Stimulated activated effector memory CD8-positive, alpha-beta T cell treated with anti-CD3 and anti-CD28 coated beads, Interleukin-12 subunit alpha, Interleukin-12 subunit beta, amount 100 ng/mL, for 72 hours (primary cell): ENCODE results near the gene SEM1.
"Not testable (repeated sequence)": the region's sequence is repeated elsewhere in the genome, so short reads cannot be mapped to it uniquely, and the experiment has no call there.

Experiments used
- ATAC-seq: fragments of 150-1000 bp; cut with Tn5 transposase; 2 replicates; pipeline ENCODE4 v1.10.0; 2021
- DNase-seq, 2 donors: peaks; one replicate each; pipeline ENCODE4 v3.0.0; 2021 to 2022; ENCODE audit warnings: low spot score in 2 of 2
- H3K27ac Mint-ChIP-seq: one replicate; pipeline ENCODE4 v1.8.0; 2022; ENCODE audit warnings: mild to moderate bottlenecking, mixed read lengths
- H3K36me3 Mint-ChIP-seq: one replicate; pipeline ENCODE4 v1.8.0; 2022; ENCODE audit warnings: mild to moderate bottlenecking, mixed read lengths
- H3K4me1 Mint-ChIP-seq: one replicate; pipeline ENCODE4 v1.8.0; 2022; ENCODE audit warnings: mixed read lengths
- H3K4me3 Mint-ChIP-seq: one replicate; pipeline ENCODE4 v1.8.0; 2022; ENCODE audit warnings: mild to moderate bottlenecking, mixed read lengths
- H3K9me3 Mint-ChIP-seq: one replicate; pipeline ENCODE4 v1.8.0; 2022; ENCODE audit warnings: mixed read lengths

SEM1 gene

DNA sequence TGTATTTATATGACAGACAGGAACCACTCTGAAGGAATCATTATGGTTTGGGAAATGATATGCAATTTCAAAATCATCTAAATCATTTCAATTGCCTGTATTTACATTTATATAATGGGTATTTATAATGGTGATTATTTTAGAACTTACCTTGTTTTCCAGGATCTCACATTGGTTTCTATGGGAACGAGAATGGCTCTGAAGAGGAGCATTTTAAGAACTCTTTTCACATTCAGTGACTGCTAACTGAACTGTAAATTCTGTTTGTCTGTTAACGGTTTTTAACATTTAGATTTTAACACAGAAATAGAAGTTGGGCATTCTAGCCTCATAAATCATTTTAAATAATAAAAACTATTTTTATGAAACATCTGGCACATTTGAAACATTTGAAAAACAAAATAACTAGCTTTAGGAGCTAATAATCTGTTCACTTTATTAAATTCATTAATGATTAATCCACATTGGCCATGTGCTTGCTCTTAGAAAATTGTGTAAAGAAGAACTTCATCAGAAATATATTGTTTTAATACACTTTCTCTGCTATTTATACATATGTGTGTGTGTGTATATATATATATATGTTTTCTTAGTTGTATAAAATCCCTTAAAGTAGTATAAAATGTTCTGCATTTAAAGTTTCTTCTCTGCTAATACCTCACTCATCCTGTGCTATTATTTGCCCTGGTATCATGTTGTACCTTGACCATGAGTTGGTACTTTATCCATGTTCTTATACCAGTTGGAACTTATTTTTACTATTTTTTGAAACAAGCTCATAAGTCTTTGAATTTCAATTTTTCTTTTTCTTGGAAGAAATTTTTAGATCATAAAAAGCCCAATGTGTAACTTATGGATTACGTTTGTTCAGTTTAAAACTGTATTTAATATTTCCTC lies 8.7 kb upstream of the SEM1 start:
- Mint-ChIP-seq H3K4me3 (no peak overlapping the region), H3K4me1 (no peaks in the 10 kb centered on the region), H3K9me3 (peaks cover 4% of the 10 kb centered on the region), H3K36me3 (no peaks in the 10 kb centered on the region), H3K27ac (no peak overlapping the region)
- no peak for ATAC-seq
- no peak for DNase-seq

- Mint-ChIP-seq H3K4me1 (peaks cover 6% of the 10 kb centered on the region), H3K9me3 (peaks cover 7% of the 10 kb centered on the region), H3K36me3 (no peaks in the 10 kb centered on the region), H3K4me3 (no peak overlapping the region), H3K27ac (no peak overlapping the region)
- DNase-seq (no peak), ATAC-seq (no peak)
These were observed 3.4 kb upstream of the SEM1 start for GRCh38 chr7:96713037-96713436.

DNA sequence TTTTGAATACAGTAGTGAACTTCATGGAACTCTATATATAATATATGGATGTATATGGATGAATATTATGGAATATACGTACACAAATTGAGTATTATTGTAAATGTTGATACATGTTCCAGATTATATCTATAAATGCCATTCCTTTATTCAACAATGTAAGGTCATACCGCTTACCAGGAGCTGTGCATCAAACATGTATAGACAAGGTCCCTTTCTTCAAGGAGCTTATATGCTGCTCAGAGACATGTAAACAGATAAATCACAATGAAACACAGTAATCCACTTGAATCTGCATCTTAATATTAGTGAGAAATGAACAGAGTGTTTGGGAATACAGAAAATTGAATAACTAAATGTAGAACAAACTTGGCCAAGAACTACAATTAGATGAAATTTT lies 898 bp upstream of the SEM1 start:
- peaks cover 15% of the 10 kb centered on the region for H3K4me1 Mint-ChIP-seq
- ATAC-seq (no peak), DNase-seq (no peak)
- peaks cover 23% of the 10 kb centered on the region for H3K36me3 Mint-ChIP-seq
- peak overlapping the region; percentile 85 for H3K4me3 Mint-ChIP-seq
- peak overlapping the region; percentile 96 for H3K27ac Mint-ChIP-seq
- H3K9me3 Mint-ChIP-seq, result peaks cover 7% of the 10 kb centered on the region

GRCh38 chr7:96708872-96709271 lies 774 bp downstream of the SEM1 start:
- peak overlapping the region; percentile 85 for H3K4me3 Mint-ChIP-seq
- peaks cover 17% of the 10 kb centered on the region for H3K4me1 Mint-ChIP-seq
- peaks cover 3% of the 10 kb centered on the region for H3K9me3 Mint-ChIP-seq
- DNase-seq, result no peak
- no peak overlapping the region for H3K27ac Mint-ChIP-seq
- peaks cover 37% of the 10 kb centered on the region for H3K36me3 Mint-ChIP-seq
- ATAC-seq, result no peak

DNA sequence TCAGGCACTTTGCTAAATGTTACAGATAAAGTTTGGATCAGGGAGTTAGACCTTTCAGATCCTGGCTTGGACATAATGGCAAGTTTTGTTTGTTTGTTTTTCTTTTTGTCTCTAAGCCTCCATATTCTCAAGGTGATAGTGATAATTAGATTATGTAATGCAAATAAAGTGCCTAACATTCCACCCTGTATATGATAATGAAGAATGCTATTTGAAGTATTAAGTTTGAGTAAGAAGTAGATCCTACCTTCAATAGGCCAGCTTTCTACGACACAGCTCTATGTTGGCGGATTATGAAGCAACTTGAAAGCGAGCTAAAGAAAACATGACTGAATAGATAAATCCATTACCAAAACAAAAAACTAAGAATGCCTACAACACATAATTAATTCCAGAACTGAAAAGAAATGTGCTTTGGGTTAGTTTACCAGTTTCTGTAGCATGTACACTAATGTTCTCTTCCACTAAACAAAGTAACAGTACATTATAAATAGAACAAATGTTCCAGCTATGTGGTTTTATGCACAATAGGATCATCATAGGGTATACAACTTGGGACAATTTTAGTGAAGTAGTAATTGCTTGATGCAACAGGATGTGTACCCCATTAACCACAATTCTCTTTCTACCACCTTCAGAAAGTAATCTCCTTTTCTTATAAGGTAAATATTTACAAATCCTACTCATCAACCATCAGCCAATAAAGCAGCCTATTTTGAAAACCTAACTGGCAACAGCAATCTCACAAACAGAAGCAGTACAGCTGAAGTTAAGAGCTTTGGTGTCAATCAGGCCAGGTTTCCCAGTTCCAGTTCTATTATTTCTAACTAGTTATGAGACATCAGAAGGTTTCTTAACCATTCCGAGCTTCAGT lies 1.5 kb downstream of the SEM1 start:
- peaks cover 3% of the 10 kb centered on the region for H3K9me3 Mint-ChIP-seq
- DNase-seq, result no peak
- H3K4me3 Mint-ChIP-seq, result peak overlapping the region; percentile 85
- ATAC-seq, result no peak
- H3K4me1 Mint-ChIP-seq, result peaks cover 20% of the 10 kb centered on the region
- no peak overlapping the region for H3K27ac Mint-ChIP-seq
- H3K36me3 Mint-ChIP-seq, result peaks cover 41% of the 10 kb centered on the region

DNA sequence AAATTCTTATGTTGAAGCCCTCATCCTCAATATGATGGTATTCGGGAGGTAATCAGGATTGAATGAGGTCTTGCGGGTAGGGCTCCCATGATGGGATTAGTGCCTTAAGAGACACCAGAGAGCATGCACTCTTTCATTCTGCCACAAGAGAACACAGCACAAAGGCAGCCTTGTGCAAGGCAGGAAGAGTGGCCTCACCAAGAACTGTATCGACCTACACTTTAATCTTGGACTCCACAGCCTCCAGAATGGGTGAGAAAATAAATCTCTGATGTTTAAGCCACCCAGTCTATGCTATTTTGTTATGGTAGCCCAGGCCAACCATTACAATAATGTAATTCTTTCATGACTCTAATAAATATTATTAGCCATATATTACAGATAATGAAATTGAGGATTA lies 8.4 kb downstream of the SEM1 start:
- Mint-ChIP-seq H3K4me3 (no peak overlapping the region), H3K4me1 (peaks cover 53% of the 10 kb centered on the region), H3K36me3 (peaks cover 35% of the 10 kb centered on the region), H3K9me3 (no peaks in the 10 kb centered on the region), H3K27ac (no peak overlapping the region)
- no peak for ATAC-seq
- no peak for DNase-seq

DNA sequence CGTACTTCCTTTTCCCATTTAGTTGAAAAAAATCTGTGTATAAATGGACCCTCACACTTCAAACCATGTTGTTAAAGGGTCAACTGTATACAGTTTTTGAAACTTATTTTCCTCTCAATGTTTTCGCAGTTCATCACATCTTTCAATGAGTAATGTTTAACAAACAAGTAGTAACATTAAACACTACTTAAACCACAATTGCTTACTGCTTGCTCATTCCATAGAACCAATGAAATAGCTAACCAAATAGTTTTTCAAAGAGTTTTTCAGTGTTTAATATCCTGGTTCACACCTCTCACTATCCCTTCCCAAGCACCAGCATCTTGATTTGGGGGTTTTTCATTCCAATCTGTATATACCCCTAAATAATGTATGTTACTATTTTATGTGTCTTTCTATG lies 9.1 kb downstream of the SEM1 start:
- H3K4me1 Mint-ChIP-seq, result peaks cover 53% of the 10 kb centered on the region
- H3K4me3 Mint-ChIP-seq, result no peak overlapping the region
- peaks cover 28% of the 10 kb centered on the region for H3K36me3 Mint-ChIP-seq

GRCh38 chr7:96699219-96699871 lies 10.3 kb downstream of the SEM1 start:
- peaks cover 59% of the 10 kb centered on the region for H3K4me1 Mint-ChIP-seq
- ATAC-seq (no peak), DNase-seq (no peak)
- H3K27ac Mint-ChIP-seq, result peak overlapping the region; percentile 26
- no peaks in the 10 kb centered on the region for H3K9me3 Mint-ChIP-seq
- H3K4me3 Mint-ChIP-seq, result no peak overlapping the region
- peaks cover 23% of the 10 kb centered on the region for H3K36me3 Mint-ChIP-seq

More for the DNA sequence above, 9.1 kb downstream of the SEM1 start:
- no peak for DNase-seq
- no peak overlapping the region for H3K27ac Mint-ChIP-seq
- no peak for ATAC-seq
- H3K9me3 Mint-ChIP-seq, result no peaks in the 10 kb centered on the region

DNA sequence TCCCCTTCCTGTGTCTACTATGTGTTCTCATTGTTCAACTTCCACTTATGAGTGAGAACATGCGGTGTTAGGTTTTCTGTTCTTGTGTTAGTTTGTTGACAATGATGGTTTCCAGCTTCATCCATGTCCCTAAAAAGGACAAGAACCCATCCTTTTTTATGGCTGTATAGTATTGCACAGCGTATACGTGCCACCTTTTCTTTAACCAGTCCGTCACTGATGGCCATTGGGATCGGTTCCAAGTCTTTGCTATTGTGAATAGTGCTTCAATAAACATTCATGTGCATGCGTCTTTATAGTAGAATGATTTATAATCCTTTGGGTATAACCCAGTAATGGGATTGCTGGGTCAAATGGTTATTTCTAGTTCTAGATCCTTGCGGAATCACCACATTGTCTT lies 11.2 kb downstream of the SEM1 start:
- Mint-ChIP-seq H3K36me3 (peaks cover 26% of the 10 kb centered on the region), H3K4me1 (peaks cover 53% of the 10 kb centered on the region)
- DNase-seq, H3K4me3 Mint-ChIP-seq, H3K9me3 Mint-ChIP-seq, H3K27ac Mint-ChIP-seq, ATAC-seq: not testable (repeated sequence)

DNA sequence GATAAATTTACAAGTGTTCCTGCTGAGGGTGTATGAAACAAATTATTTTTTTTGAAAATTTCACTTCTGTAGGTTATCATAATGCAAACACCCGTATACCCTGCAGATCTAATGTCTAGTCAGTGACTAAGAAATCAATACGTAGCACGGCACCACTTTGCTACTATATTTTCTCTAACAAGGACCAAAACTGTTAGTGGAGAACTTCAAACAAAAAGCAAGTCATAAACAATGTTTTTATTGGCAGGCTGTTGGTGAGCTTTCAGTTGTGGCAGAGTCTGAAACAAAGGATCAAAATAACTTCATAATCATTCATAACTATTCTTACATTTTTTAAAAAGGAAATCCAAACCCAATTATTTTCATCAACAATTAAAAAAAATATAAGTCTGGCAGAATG lies 11.8 kb downstream of the SEM1 start:
- DNase-seq (no peak), ATAC-seq (no peak)
- Mint-ChIP-seq H3K9me3 (no peaks in the 10 kb centered on the region), H3K36me3 (peaks cover 32% of the 10 kb centered on the region), H3K4me1 (peaks cover 57% of the 10 kb centered on the region), H3K4me3 (no peak overlapping the region), H3K27ac (no peak overlapping the region)

GRCh38 chr7:96695581-96695980 lies 14.1 kb downstream of the SEM1 start:
- DNase-seq, result no peak
- peaks cover 51% of the 10 kb centered on the region for H3K4me1 Mint-ChIP-seq
- ATAC-seq, result no peak
- peaks cover 44% of the 10 kb centered on the region for H3K36me3 Mint-ChIP-seq
- H3K27ac Mint-ChIP-seq, result no peak overlapping the region
- H3K4me3 Mint-ChIP-seq, result no peak overlapping the region
- H3K9me3 Mint-ChIP-seq, result no peaks in the 10 kb centered on the region

GRCh38 chr7:96694082-96694481 lies 15.6 kb downstream of the SEM1 start:
- Mint-ChIP-seq H3K4me1 (peaks cover 36% of the 10 kb centered on the region), H3K36me3 (peaks cover 50% of the 10 kb centered on the region), H3K4me3 (no peak overlapping the region), H3K27ac (no peak overlapping the region), H3K9me3 (no peaks in the 10 kb centered on the region)
- ATAC-seq (no peak), DNase-seq (no peak)

DNA sequence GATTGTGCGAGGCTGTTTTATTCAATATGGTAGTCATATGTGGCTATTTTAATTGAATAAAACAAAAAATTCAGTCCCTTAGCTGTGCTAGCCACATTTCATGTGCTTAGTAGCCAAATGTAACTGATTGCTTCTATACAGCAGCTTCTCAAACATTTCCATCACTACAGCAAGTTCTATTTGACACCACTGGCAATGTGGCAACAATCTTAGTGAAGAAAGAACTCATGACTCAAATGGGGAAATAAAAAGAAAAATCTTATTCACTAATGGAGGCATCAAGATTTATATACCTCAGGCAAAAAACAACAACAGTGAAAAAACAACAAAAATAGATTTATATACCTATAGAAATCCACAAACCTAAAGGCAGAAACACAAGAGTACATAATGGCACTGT lies 17.9 kb downstream of the SEM1 start:
- H3K4me1 Mint-ChIP-seq, result peaks cover 24% of the 10 kb centered on the region
- ATAC-seq (no peak), DNase-seq (no peak)
- H3K27ac Mint-ChIP-seq, result no peak overlapping the region
- no peaks in the 10 kb centered on the region for H3K9me3 Mint-ChIP-seq
- H3K36me3 Mint-ChIP-seq, result peaks cover 59% of the 10 kb centered on the region
- no peak overlapping the region for H3K4me3 Mint-ChIP-seq

DNA sequence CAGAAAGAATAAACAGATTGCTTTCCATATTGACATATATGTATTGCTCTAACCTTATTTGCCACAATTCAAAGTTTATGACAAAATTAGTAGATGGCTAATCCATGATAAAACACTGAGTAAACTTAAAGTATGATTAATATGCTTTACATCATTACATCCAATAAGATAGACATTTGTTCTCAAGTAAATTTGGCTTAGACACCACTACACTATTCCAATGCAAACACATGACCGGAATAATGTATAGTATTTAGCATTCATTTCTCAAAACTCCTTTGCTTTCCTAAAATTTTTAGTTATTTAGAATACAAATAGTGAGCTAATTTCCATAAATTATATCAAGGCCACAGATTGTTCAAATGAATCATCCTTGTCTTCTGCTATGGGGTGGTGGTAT lies 20.2 kb downstream of the SEM1 start:
- Mint-ChIP-seq H3K27ac (no peak overlapping the region), H3K36me3 (peaks cover 62% of the 10 kb centered on the region)

DNA sequence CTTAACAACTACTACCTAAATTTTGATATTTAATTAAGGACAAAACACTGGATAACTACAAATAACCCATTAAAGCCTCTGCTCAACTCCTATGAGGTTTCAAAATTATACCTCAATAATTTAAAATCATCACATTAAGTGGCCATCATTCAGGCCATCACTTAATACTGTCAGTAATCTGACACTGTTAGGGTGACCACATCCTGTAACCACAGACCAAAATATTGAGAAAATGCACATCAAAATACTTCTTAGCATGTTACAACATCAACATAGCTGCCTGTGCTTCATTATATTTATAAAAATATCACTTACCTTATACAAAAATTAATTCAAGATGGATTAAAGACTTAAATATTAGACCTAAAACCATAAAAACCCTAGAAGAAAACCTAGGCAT lies 23.3 kb downstream of the SEM1 start:
- Mint-ChIP-seq H3K4me1 (peaks cover 32% of the 10 kb centered on the region), H3K4me3 (peak overlapping the region; percentile 33), H3K36me3 (peaks cover 37% of the 10 kb centered on the region), H3K9me3 (peaks cover 6% of the 10 kb centered on the region), H3K27ac (peak overlapping the region; percentile 87)
- no peak for DNase-seq
- no peak for ATAC-seq

More for the DNA sequence above, 20.2 kb downstream of the SEM1 start:
- Mint-ChIP-seq H3K9me3 (peaks cover 2% of the 10 kb centered on the region), H3K4me3 (no peak overlapping the region), H3K4me1 (peaks cover 39% of the 10 kb centered on the region)
- no peak for ATAC-seq
- DNase-seq, result no peak
